Activated naive CD4-positive, alpha-beta T cell treated with anti-CD3 and anti-CD28 coated beads for 36 hours (primary cell): ENCODE data around the gene FAM222B. TPM values are rescaled to one million over a fixed set of nuclear protein-coding genes. Genes with fewer than 3 reads are reported as not detected.

Source experiments
- CTCF ChIA-PET: fragments of 350-600 bp; sonication (Branson Sonifier 250); formaldehyde crosslinking; loops from one replicate; lab custom pipeline; 2021; ENCODE audit warnings: antibody characterized with exemption; lab: Charles Lee
- DNase-seq: peaks from one replicate; pipeline ENCODE4 v3.0.0-alpha.2; 2020
- H3K27ac Mint-ChIP-seq: one replicate; pipeline ENCODE4 v1.8.0; 2021; ENCODE audit warnings: mild to moderate bottlenecking, mixed read lengths
- H3K27me3 Mint-ChIP-seq: one replicate; pipeline ENCODE4 v1.8.0; 2021; ENCODE audit warnings: low read depth, mixed read lengths
- H3K36me3 Mint-ChIP-seq: one replicate; pipeline ENCODE4 v1.8.0; 2021; ENCODE audit warnings: low read depth, mixed read lengths
- H3K4me1 Mint-ChIP-seq: one replicate; pipeline ENCODE4 v1.8.0; 2021; ENCODE audit warnings: low read depth, mixed read lengths
- H3K4me3 Mint-ChIP-seq: one replicate; pipeline ENCODE4 v1.8.0; 2021; ENCODE audit warnings: mild to moderate bottlenecking, moderate library complexity, mixed read lengths
- H3K9me3 Mint-ChIP-seq: one replicate; pipeline ENCODE4 v1.8.0; 2021; ENCODE audit warnings: mixed read lengths
- intact Hi-C: fragments of 100-400 bp; cut with micrococcal nuclease; formaldehyde crosslinking; loops from one replicate; pipeline ENCODE4 v1.15.1; 2023
- total RNA-seq, 2 experiments: library from RNA; stranded (reverse); gene quantifications; one replicate each; pipeline ENCODE4 v1.2.3, GENCODE V29; 2021

Gene FAM222B
- total RNA-seq, 2 experiments from 2014 or later = 11.2 TPM

DNA sequence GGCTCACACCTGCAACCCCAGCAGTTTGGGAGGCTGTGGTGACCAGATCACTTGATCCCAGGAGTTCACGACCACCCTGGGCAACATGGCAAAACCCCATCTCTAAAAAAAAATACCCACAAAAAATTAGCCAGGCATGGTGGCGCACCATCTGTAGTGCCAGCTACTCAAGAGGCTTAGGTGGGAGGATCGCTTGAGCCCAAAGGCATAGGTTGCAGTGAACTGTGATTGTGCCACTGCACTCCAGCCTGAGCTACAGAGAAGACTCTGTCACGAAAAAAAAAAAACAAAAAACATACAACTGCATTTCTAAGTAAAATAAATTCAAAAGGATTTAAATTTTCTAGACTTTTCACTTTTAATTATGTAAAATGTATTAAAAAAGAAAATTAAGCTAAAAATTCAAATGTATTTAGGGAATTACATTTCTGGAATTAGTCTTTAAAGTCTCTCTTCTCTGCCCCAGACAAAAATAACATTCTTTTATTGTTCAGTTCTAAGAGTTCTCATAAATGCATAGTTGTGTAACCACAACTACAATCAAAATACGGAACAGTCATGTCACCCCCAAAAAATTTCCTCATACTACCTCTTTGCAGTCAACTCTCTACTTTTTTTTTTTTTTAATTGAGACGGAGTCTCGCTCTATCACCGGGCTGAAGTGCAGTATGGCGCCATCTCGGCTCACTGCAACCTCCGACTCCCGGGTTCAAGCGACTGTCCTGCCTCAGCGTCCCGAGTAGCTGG lies 14.1 kb downstream of the FAM222B start:
- DNase-seq = no peak
- no peaks in the 10 kb centered on the region for H3K27me3 Mint-ChIP-seq
- CTCF ChIA-PET = interaction anchor here (4.1 kb wide), 1 partner anchor 65 kb away, joined by 20 read pairs; no protein-coding TSS in a partner anchor
- H3K4me1 Mint-ChIP-seq = peaks cover 2% of the 10 kb centered on the region
- peaks cover 7% of the 10 kb centered on the region for H3K36me3 Mint-ChIP-seq
- no peaks in the 10 kb centered on the region for H3K9me3 Mint-ChIP-seq
- H3K4me3 Mint-ChIP-seq = no peak overlapping the region
- no peak overlapping the region for H3K27ac Mint-ChIP-seq
- intact Hi-C loops = no loop called here

DNA sequence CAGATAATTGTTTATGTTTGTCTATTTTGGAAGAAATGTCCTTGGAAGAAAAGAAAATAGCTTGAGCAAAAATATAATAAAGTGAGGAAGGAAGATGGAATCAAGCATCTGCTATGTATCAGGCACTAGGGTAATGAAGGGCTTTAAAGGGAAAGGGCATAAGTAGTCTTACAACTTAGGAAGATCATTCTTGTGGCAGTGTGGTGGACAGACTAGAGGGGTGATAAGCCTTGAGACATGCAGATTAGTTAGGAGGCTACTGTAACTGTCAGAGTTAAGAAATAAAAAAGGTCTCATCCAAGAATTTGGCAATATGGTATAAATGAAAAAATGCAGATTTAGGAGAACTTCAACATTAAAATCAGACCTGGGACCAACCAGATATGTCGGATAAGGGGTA lies 14.9 kb downstream of the FAM222B start:
- peaks cover 7% of the 10 kb centered on the region for H3K36me3 Mint-ChIP-seq
- no peak overlapping the region for H3K27ac Mint-ChIP-seq
- H3K27me3 Mint-ChIP-seq = no peaks in the 10 kb centered on the region
- peaks cover 2% of the 10 kb centered on the region for H3K4me1 Mint-ChIP-seq
- no peak overlapping the region for H3K4me3 Mint-ChIP-seq
- no peak for DNase-seq
- CTCF ChIA-PET = interaction anchor here (0.6 to 4.1 kb wide), 3 partner anchors 64 to 89 kb away, joined by 3 to 20 read pairs (median 3); no protein-coding TSS in a partner anchor
- intact Hi-C loops = no loop called here
- H3K9me3 Mint-ChIP-seq = no peaks in the 10 kb centered on the region

DNA sequence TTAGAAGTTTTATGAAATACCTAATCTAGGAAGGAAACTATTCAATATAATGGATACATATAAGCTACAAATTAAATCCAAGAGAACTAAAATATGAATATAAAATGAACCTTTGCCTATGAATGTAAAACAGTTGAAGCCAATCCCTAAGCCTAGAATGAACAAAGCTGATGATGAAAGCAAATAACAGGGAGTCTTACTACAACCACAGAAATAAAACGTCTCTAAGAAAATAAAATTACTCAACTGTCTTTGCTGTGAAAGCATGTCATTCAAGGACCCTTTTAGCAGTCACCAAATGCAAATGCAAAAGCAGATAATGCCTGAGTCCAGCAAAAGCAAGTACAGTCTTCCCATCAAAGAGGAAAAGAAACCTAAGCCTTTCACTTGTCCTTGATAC lies 23.0 kb downstream of the FAM222B start:
- intact Hi-C loops = loop anchor here (10.0 kb wide), 1 partner anchor 315 kb away; no protein-coding TSS in a partner anchor
- no peaks in the 10 kb centered on the region for H3K27me3 Mint-ChIP-seq
- peaks cover 6% of the 10 kb centered on the region for H3K4me1 Mint-ChIP-seq
- CTCF ChIA-PET = interaction anchor here (0.6 to 1.0 kb wide), 3 partner anchors 18 to 144 kb away, joined by 3 read pairs; no protein-coding TSS in a partner anchor
- H3K4me3 Mint-ChIP-seq = no peak overlapping the region
- H3K27ac Mint-ChIP-seq = no peak overlapping the region
- no peaks in the 10 kb centered on the region for H3K36me3 Mint-ChIP-seq
- no peak for DNase-seq
- no peaks in the 10 kb centered on the region for H3K9me3 Mint-ChIP-seq

DNA sequence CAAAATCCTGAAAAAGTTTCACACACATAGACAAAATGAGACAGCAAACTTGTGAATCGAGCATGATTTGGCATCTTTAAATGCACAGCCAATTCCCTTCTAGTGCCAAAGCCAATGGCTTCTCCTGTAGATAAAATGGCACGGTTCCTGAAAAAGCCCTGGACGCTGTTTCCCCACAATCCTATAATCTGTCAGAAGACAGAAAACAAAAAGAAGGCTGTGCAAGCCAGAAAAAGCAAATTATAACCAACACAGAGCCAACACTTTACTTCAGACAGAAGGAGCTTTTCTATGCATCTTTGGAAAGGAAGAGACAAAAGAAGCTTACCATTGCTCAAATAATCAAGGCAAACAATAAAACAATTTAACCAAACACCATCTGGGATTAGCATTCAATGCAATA lies 23.8 kb downstream of the FAM222B start:
- no peak overlapping the region for H3K4me3 Mint-ChIP-seq
- intact Hi-C loops = loop anchor here (10.0 kb wide), 1 partner anchor 316 kb away; no protein-coding TSS in a partner anchor
- H3K27ac Mint-ChIP-seq = no peak overlapping the region
- H3K9me3 Mint-ChIP-seq = no peaks in the 10 kb centered on the region
- CTCF ChIA-PET = interaction anchor here (0.6 kb wide), 1 partner anchor 29 kb away, joined by 3 read pairs; no protein-coding TSS in a partner anchor
- H3K27me3 Mint-ChIP-seq = no peaks in the 10 kb centered on the region
- no peaks in the 10 kb centered on the region for H3K36me3 Mint-ChIP-seq
- peaks cover 6% of the 10 kb centered on the region for H3K4me1 Mint-ChIP-seq
- no peak for DNase-seq

DNA sequence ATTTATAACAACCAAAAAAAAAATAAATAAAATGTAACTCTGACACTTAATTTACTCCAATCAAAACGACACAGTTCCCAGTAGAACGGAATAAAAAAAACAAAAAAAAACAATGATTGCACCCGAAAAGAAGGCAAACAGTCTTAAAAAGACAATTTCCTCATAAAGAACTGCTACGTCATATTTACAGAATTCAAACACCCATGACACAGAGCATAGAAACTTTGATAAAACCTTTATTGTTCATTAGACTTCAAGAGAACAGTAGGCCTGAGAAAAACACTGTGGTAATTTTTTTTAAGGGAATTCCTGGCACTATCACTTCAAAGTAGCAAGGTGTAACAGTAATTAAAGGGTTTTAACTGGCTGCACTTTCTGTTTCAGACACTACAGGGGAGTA lies 26.1 kb downstream of the FAM222B start:
- no peak overlapping the region for H3K27ac Mint-ChIP-seq
- DNase-seq = no peak
- CTCF ChIA-PET = interaction anchor here (0.6 kb wide), 1 partner anchor 40 kb away, joined by 4 read pairs; no protein-coding TSS in a partner anchor
- H3K4me1 Mint-ChIP-seq = peaks cover 16% of the 10 kb centered on the region
- intact Hi-C loops = loop anchor here (10.0 kb wide), 1 partner anchor 318 kb away; no protein-coding TSS in a partner anchor
- no peaks in the 10 kb centered on the region for H3K27me3 Mint-ChIP-seq
- no peaks in the 10 kb centered on the region for H3K36me3 Mint-ChIP-seq
- H3K4me3 Mint-ChIP-seq = no peak overlapping the region
- no peaks in the 10 kb centered on the region for H3K9me3 Mint-ChIP-seq

DNA sequence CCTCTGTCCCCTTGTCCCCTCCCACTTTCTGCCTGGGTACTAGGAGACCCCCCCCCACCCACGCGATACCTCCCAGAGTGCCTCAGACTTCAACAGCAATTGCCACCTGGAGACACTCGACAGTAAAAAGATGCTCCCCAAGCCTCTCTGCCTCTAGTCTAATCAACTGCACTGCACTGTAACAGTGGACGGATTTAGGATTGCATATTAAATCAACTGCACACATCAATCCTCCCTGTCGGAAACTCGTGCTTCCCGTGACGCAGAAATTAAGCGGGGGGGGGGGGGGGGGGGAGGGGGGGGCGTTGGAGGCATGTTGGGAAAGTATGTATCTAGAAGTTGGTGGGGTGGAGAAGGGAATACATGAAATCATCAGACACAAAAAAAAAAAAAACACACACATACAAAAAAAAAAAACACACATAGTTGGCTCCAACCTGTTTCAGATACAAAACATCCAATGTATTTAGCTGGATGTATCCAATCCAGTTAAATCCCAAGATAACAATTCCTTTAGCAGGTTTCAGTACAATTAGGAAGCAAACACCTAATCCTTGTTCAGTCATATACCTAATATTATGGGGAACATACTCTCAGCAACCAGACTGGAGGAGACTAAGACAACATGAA lies 29.7 kb downstream of the FAM222B start:
- intact Hi-C loops = loop anchor here (1.0 to 10.0 kb wide), 5 partner anchors 29 to 322 kb away; partner anchors contain the start of genes DHRS13, FAM222B, NEK8 and PHF12
- no peaks in the 10 kb centered on the region for H3K36me3 Mint-ChIP-seq
- no peak for DNase-seq
- H3K9me3 Mint-ChIP-seq = no peaks in the 10 kb centered on the region
- H3K27me3 Mint-ChIP-seq = no peaks in the 10 kb centered on the region
- peaks cover 46% of the 10 kb centered on the region for H3K4me1 Mint-ChIP-seq
- H3K4me3 Mint-ChIP-seq = peak overlapping the region; percentile 82
- peak overlapping the region; percentile 86 for H3K27ac Mint-ChIP-seq
- CTCF ChIA-PET = interaction anchor here (0.6 to 3.1 kb wide), 2 partner anchors 49 to 435 kb away, joined by 3 to 31 read pairs; no protein-coding TSS in a partner anchor

DNA sequence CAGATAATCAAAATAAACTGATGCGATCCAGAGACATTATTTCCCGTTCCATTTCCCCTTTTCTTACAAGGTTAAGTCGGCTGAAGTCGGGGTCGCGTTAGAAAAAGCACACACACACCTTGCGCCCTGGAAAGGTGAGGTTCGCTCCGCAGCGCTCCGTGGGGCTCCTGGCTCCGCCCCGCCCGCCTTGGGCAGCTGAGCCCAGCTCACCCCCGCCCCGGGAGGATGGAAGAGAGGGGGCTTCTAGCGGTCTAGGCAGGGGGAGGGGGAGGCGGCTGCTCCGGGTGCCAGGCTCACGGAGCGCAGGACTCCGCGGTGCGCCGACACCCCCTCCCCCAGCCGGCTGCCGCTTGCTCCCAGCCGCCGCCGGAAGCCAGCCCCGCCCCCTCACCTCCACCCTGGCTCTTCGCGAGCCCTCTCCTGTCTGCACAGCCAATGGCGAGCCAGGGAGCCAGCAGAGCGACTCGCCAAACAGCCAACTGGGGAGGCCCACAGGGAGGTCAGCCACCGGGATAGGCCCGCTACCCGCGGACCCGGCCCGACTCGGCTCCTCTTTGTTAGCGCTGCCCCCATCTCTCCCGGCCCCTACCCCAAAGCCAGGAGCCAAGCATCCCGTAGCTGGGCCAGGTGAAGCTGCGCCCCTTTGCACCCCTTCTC lies 30.4 kb downstream of the FAM222B start:
- CTCF ChIA-PET = interaction anchor here (0.6 to 3.1 kb wide), 6 partner anchors 14 to 85 kb away, joined by 3 to 31 read pairs (median 4); no protein-coding TSS in a partner anchor
- intact Hi-C loops = loop anchor here (1.0 to 10.0 kb wide), 5 partner anchors 30 to 323 kb away; partner anchors contain the start of genes DHRS13, FAM222B, NEK8 and PHF12

DNA sequence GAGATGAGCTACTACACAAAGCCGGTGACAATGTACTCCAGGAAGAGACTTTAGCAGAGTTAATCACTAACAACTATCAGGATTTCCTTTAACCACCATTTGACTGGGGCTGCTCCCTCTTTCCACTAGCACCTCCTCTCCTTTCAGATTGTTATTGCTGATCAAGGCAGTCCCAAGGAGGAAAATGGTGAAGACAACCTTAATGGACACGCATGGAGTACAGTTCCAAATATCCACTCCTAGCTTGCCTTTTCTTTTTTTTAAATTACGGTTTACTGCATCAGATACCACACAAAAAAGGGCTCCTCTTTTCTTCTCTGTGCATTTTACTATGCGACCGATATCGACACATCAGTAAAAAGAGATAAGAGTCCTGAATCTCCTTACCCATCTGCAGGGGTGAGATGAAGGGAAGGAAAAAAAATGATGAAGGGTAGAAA lies 30.9 kb downstream of the FAM222B start:
- H3K4me3 Mint-ChIP-seq = peak overlapping the region; percentile 82
- no peaks in the 10 kb centered on the region for H3K9me3 Mint-ChIP-seq
- no peaks in the 10 kb centered on the region for H3K27me3 Mint-ChIP-seq
- H3K27ac Mint-ChIP-seq = peak overlapping the region; percentile 77
- H3K4me1 Mint-ChIP-seq = peaks cover 48% of the 10 kb centered on the region
- intact Hi-C loops = loop anchor here (1.0 to 10.0 kb wide), 7 partner anchors 31 to 323 kb away; partner anchors contain the start of genes DHRS13, ERAL1, FAM222B and FLOT2
- peak; percentile 19 for DNase-seq
- CTCF ChIA-PET = interaction anchor here (0.6 to 3.1 kb wide), 8 partner anchors 13 to 85 kb away, joined by 3 to 31 read pairs (median 5); no protein-coding TSS in a partner anchor
- no peaks in the 10 kb centered on the region for H3K36me3 Mint-ChIP-seq

More for the DNA sequence above, 30.4 kb downstream of the FAM222B start:
- Mint-ChIP-seq H3K27me3 (no peaks in the 10 kb centered on the region), H3K9me3 (no peaks in the 10 kb centered on the region), H3K36me3 (no peaks in the 10 kb centered on the region), H3K27ac (peak overlapping the region; percentile 86), H3K4me1 (peaks cover 50% of the 10 kb centered on the region), H3K4me3 (peak overlapping the region; percentile 82)
- peak; percentile 98 for DNase-seq

DNA sequence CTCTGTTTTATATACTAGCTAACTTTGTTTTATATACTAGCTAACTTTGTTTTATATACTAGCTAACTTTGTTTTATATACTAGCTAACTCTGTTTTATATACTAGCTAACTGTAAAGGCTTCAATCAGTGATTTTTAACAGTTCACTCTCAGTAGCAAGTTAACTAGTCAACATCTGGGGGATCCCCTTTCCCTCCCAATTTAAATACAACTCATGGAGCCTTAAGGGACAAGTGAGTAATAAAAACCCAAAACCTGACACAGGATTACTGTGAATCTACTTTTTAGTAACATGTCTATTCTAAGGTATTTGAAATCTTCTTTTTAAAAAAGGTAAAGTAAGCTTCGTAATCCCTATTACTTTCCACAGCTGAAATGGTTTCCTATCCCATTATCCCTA lies 32.2 kb downstream of the FAM222B start:
- Mint-ChIP-seq H3K27ac (peak overlapping the region; percentile 79), H3K4me3 (peak overlapping the region; percentile 51), H3K9me3 (no peaks in the 10 kb centered on the region), H3K36me3 (peaks cover 4% of the 10 kb centered on the region), H3K27me3 (no peaks in the 10 kb centered on the region), H3K4me1 (peaks cover 44% of the 10 kb centered on the region)
- peak; percentile 22 for DNase-seq
- intact Hi-C loops = loop anchor here (1.0 to 10.0 kb wide), 7 partner anchors 32 to 324 kb away; partner anchors contain the start of genes ERAL1 and FLOT2
- CTCF ChIA-PET = interaction anchor here (0.9 to 3.1 kb wide), 9 partner anchors 10 to 155 kb away, joined by 3 to 31 read pairs (median 5); no protein-coding TSS in a partner anchor

DNA sequence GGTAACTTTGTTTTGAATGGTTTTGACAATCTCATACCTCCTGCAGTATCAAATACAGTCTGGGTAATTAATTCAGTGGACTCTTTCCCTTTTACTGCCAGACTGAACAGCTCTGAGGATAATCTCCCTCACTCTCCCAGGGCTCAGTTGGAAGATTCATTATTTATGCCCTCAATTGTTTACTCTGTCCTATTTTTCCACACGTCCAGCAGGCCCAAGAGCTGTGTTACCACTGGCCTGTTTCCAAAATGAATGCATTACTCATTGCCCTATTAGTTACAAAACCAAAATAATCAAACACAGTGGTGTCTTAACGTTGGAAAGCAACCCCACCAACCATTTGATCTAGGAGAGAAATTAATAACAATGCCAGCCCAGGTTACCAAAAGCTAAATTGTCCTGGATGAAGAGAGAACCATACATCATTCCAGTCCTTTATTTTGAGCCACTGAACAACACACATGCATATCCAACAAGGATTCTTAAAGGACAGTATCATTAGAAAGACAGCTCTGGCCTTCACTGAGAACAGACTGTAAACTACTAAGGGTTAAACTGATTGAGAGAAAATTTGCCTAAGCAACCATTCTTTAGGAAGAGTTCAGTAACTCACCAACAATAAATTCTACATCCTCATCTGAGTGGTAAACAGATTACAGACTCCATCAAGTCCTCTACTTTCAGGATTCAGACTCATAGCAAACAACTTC lies 34.5 kb downstream of the FAM222B start:
- H3K27me3 Mint-ChIP-seq = no peaks in the 10 kb centered on the region
- peaks cover 6% of the 10 kb centered on the region for H3K36me3 Mint-ChIP-seq
- no peak overlapping the region for H3K4me3 Mint-ChIP-seq
- DNase-seq = no peak
- no peaks in the 10 kb centered on the region for H3K9me3 Mint-ChIP-seq
- peaks cover 41% of the 10 kb centered on the region for H3K4me1 Mint-ChIP-seq
- no peak overlapping the region for H3K27ac Mint-ChIP-seq
- CTCF ChIA-PET = interaction anchor here (0.9 to 2.7 kb wide), 2 partner anchors 15 to 44 kb away, joined by 6 to 18 read pairs; no protein-coding TSS in a partner anchor
- intact Hi-C loops = no loop called here

DNA sequence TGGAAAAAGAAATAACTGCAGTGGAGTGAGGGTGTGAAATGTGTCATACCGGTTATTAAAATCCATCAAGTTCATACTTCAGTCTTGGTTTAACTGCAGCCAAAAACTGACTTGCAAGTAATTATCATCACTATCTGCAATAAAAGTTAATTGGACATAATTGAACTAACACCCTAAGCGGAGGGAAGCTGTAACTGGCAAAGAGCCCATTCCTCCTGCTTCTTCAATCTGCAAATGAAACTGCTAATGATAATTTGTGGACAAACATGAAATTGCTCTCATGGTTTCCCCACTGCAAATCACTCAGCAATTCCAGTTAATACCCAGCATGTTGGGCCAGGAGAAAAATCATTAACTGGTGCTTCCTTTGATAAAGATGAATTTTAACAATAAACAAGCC lies 46.5 kb downstream of the FAM222B start:
- H3K9me3 Mint-ChIP-seq = no peaks in the 10 kb centered on the region
- H3K36me3 Mint-ChIP-seq = peaks cover 2% of the 10 kb centered on the region
- H3K4me1 Mint-ChIP-seq = peaks cover 15% of the 10 kb centered on the region
- no peak for DNase-seq
- H3K4me3 Mint-ChIP-seq = no peak overlapping the region
- no peaks in the 10 kb centered on the region for H3K27me3 Mint-ChIP-seq
- CTCF ChIA-PET = no interaction called here
- intact Hi-C loops = loop anchor here (5.0 kb wide), 1 partner anchor 36 kb away; no protein-coding TSS in a partner anchor
- H3K27ac Mint-ChIP-seq = no peak overlapping the region
